Measurements from ENCODE around the gene OASL.

GRCh38 chr12:121080909-121081308, 41.9 kb upstream of the OASL start:
- TF ChIP-seq POLR2A (IDR thresholded peaks at IDR 0.05), result no peak
- no peak for TF ChIP-seq CTCF (IDR thresholded peaks at IDR 0.05)
